GM18858 (cell line): ENCODE measurements around the gene LSM5.
"Not testable (repeated sequence)": the region's sequence is repeated elsewhere in the genome, so short reads cannot be mapped to it uniquely, and the experiment has no call there.

Experiments
- ATAC-seq: cut with Tn5 transposase; IDR thresholded peaks from one replicate; pipeline ENCODE4 v1.9.1; 2021; ENCODE audit not compliant: unreplicated experiment

LSM5 gene

GRCh38 chr7:32506266-32507054 is 16.3 kb upstream of the LSM5 start:
- peak; percentile 53 for ATAC-seq

GRCh38 chr7:32502728-32503127 is 12.5 kb upstream of the LSM5 start:
- no peak for ATAC-seq

GRCh38 chr7:32501522-32501921 is 11.3 kb upstream of the LSM5 start:
- no peak for ATAC-seq

- peak; percentile 78 for ATAC-seq
These were observed 10.8 kb upstream of the LSM5 start for GRCh38 chr7:32500922-32501341.

GRCh38 chr7:32500216-32500615 is 10.0 kb upstream of the LSM5 start:
- ATAC-seq: not testable (repeated sequence)

- not testable (repeated sequence) for ATAC-seq
These were observed 9.6 kb upstream of the LSM5 start for GRCh38 chr7:32499755-32500154.

- ATAC-seq: no peak
These were observed 6.1 kb upstream of the LSM5 start for GRCh38 chr7:32496052-32496813.

- ATAC-seq: peak; percentile 89
These were observed 5.3 kb upstream of the LSM5 start, which contains the start of gene AVL9 for GRCh38 chr7:32495298-32496051. AVL9 (plus strand) TSS chr7:32495489; CDS start chr7:32495710, 221 bp downstream.

GRCh38 chr7:32494946-32495297 is 4.7 kb upstream of the LSM5 start:
- ATAC-seq: peak; percentile 8

- no peak for ATAC-seq
These were observed 423 bp downstream of the LSM5 start for GRCh38 chr7:32489788-32490126.

GRCh38 chr7:32481921-32482320 is 8.3 kb downstream of the LSM5 start:
- ATAC-seq: no peak

- ATAC-seq: no peak
These were observed 9.0 kb downstream of the LSM5 start for GRCh38 chr7:32481176-32481575.

GRCh38 chr7:32479574-32480200 is 10.5 kb downstream of the LSM5 start:
- no peak for ATAC-seq

- ATAC-seq: no peak
These were observed 12.6 kb downstream of the LSM5 start for GRCh38 chr7:32477649-32477980.

- no peak for ATAC-seq
These were observed 13.1 kb downstream of the LSM5 start for GRCh38 chr7:32476816-32477648.

- ATAC-seq: no peak
These were observed 16.2 kb downstream of the LSM5 start for GRCh38 chr7:32474008-32474407.

- no peak for ATAC-seq
These were observed 18.2 kb downstream of the LSM5 start for GRCh38 chr7:32472015-32472414.

GRCh38 chr7:32470871-32471270 is 19.3 kb downstream of the LSM5 start:
- ATAC-seq: no peak

GRCh38 chr7:32470004-32470403 is 20.2 kb downstream of the LSM5 start:
- not testable (repeated sequence) for ATAC-seq

- not testable (repeated sequence) for ATAC-seq
These were observed 25.4 kb downstream of the LSM5 start for GRCh38 chr7:32464641-32465416.
